Pons (tissue), 1 donor: ENCODE results near the gene RBBP4.

Source experiments
- DNase-seq: peaks from one replicate; pipeline ENCODE4 v3.0.0-alpha.2; 2016; ENCODE audit warnings: low spot score

RBBP4 gene

DNA sequence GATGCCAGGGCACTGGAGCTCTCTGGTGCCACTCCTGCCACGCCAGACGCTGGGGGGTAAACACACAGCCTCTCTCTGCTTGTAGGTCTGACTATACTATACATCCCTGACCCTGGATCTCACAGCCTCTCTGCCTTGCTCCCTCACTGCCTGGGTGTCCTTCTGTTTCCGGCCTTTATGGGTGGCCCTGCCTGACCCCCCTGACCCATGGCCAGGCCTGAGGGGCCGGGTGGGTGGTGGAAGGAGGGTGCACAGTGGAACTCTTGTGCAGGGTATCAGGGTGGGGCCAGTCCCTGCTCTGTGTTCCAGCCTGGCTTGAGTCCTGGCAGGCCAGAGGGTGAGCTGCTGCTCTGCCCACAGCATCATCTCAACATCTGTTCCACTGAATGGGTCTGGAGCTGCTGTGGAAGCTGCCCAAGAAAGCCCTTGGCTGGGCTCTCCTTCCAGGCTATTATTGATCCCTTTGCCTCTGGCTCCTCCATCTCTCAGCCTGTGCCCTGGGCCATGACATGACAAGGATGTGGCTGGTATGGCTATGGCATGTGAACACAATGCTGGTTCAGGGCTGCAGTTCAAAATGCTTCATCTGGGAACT lies 68.8 kb downstream of the RBBP4 start:
- no peak for DNase-seq

DNA sequence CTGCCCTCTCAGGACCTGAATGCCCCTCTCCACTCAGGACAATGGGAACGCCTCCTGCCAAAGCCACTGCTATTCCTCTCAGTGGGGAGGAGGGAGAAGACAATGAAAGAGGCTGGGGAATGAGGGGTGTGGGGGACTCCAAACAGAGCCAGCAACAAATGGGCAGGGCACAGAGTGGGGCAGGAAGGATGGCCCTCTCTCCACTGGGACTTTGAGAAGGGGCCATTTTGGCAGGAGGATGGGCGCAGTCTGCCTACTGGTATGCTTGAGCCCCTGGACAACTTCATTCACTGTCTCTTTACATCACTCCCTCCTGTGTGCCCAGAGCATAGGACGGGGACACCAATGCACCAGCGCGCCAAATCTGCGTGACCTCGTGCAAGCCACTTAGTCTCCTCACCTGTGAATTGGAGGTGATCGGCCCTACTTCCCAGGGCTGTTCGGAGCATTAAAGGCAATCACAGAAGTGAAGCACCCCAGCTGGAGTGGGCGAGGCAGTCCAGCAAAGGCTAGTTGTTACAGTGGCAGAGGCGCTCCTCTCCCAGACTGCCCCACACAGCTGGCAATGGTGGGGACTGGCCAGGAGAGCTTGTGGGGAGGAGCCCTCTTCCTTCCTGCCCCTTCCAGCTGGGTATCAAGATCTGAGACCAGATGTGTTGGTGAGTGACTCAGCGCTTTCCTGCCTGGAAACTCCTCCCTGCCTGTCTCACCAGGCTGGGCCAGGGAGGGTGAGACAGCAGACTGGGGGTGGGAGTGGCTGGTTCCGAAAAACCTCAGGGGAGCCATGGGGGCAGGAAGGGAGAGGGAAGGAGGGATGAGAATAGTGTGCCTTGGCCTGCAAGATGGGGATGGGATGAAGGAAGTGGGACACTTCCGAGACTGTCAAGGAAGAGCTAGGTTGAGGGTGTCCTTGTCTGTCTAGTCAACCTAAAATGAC lies 73.9 kb downstream of the RBBP4 start:
- DNase-seq, result no peak

DNA sequence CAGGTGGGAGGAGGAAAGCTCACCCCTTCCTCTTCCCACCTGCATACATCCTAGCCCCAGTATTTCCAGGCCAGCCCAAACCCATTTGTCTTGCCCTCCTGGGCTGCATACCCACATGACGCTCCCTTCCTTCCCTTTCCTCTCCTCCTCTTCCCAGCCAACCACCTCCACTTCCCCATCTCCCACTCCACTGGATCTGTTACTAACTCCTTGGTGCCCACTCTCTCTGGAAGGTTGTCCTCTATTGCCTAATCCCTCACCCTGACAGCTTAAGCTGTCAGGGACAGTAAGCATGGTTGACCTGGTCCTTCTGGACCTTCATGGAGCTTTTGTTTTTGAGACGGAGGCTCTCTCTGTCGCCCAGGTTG lies 74.6 kb downstream of the RBBP4 start:
- no peak for DNase-seq

GRCh38 chr1:32727876-32728275 lies 76.9 kb downstream of the RBBP4 start:
- no peak for DNase-seq

GRCh38 chr1:32728413-32729077 lies 77.5 kb downstream of the RBBP4 start:
- no peak for DNase-seq

DNA sequence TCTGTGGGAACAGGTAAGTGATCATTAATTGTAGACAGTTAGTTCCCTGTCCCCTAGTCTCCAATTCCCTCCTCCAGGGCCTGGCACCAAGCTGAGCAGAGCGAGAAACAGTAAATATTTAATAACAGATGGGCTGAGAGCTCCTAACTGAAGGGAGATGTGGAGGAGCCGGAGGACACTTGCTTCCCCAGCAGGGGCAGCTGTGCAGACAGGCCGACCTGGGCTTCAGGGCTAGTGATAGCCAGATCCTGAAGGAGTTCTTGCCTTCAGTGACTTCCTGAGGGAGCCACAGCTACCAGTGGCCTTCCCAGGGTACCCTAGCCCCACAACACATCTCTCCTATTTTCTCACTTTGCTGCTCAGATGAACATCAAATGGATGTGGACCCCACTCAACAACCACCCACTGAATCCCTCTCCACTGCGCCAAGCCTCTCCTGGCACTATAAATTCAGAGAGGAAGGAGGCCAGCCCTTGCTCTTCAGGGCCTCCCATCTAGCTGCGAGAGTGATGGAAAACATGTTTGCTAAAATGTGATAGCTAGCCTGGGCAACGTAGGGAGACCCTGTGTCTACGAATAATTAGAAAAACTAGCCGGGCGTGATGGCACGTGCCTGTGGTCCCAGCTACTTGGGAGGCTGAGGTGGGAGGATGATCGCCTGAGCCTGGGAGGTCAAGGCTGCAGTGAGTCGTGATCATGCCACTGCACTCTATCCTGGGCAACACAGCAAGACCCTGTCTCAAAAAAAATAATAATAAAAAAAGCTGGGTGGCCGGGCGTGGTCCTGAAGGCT lies 78.4 kb downstream of the RBBP4 start:
- DNase-seq, result no peak

- DNase-seq, result no peak
These were observed 82.7 kb downstream of the RBBP4 start for GRCh38 chr1:32733582-32734321.
